ENCODE data around the gene PDCD6IP. TPM values are rescaled to one million over a fixed set of nuclear protein-coding genes. Genes with fewer than 3 reads are reported as not detected.

Gene PDCD6IP
- total RNA-seq, 1 donor from 2014 or later = 203 TPM

DNA sequence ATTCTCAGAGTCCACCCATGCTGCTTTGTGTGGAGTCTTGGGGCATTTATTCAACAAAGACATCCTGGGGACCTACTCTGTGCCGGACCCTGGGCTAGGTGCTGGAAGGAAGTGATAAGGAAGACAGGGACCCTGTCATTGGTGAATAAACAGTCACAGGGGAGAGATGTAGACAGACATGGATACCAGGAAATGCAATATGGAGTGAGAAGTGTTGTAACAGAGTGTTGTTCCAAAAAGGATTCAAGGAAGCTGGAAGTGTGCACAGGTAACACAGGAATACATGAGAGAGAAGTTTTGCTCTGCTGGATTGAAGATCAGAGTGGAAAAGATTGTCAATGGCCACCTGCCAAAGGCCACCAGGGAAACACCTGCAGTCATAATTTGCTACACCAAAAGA is 89.0 kb downstream of the PDCD6IP start:
- no peak overlapping the region for H2AFZ ChIP-seq (ENCODE audit: low read depth, low read length)
- no peak overlapping the region for H3K27ac ChIP-seq (ENCODE audit: low read depth, low read length)
- peaks cover 1% of the 10 kb centered on the region for H3K9me3 Mint-ChIP-seq (ENCODE audit: unreplicated experiment)
- H3K9me3 ChIP-seq (ENCODE audit: insufficient read depth, low read depth, low read length) = no peaks in the 10 kb centered on the region
- H3K27me3 Mint-ChIP-seq (ENCODE audit: low read depth, unreplicated experiment) = peaks cover 5% of the 10 kb centered on the region
- H3K9ac ChIP-seq (ENCODE audit: low read length) = no peak overlapping the region
- H3K36me3 ChIP-seq (ENCODE audit: insufficient read depth, low read length) = no peaks in the 10 kb centered on the region
- H3K27ac Mint-ChIP-seq (ENCODE audit: unreplicated experiment) = no peak overlapping the region
- no peaks in the 10 kb centered on the region for H4K20me1 ChIP-seq (ENCODE audit: insufficient read depth, low read length)
- FAIRE-seq = no peak
- H3K79me2 ChIP-seq (ENCODE audit: insufficient read depth, low read length) = no peaks in the 10 kb centered on the region
- H3K4me1 Mint-ChIP-seq (ENCODE audit: low read depth, unreplicated experiment) = peaks cover 4% of the 10 kb centered on the region
- no peak for DNase-seq (ENCODE audit: low read depth)
- peaks cover 6% of the 10 kb centered on the region for H3K4me1 ChIP-seq (ENCODE audit: insufficient read depth, low read length)
- TF ChIP-seq, protein P1, sequence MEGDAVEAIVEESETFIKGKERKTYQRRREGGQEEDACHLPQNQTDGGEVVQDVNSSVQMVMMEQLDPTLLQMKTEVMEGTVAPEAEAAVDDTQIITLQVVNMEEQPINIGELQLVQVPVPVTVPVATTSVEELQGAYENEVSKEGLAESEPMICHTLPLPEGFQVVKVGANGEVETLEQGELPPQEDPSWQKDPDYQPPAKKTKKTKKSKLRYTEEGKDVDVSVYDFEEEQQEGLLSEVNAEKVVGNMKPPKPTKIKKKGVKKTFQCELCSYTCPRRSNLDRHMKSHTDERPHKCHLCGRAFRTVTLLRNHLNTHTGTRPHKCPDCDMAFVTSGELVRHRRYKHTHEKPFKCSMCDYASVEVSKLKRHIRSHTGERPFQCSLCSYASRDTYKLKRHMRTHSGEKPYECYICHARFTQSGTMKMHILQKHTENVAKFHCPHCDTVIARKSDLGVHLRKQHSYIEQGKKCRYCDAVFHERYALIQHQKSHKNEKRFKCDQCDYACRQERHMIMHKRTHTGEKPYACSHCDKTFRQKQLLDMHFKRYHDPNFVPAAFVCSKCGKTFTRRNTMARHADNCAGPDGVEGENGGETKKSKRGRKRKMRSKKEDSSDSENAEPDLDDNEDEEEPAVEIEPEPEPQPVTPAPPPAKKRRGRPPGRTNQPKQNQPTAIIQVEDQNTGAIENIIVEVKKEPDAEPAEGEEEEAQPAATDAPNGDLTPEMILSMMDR (IDR thresholded peaks at IDR 0.05; ENCODE audit: insufficient read depth, low read depth, low read length) = no peak
- TF ChIP-seq EZH2 (IDR thresholded peaks at IDR 0.05; ENCODE audit: insufficient read depth, low read length) = no peak
- H3K4me3 ChIP-seq (ENCODE audit: insufficient read depth, low read depth, low read length) = no peak overlapping the region
- no peak overlapping the region for H3K4me3 Mint-ChIP-seq (ENCODE audit: unreplicated experiment)
- H3K4me2 ChIP-seq (ENCODE audit: low read length) = no peak overlapping the region
- H3K27me3 ChIP-seq (ENCODE audit: insufficient read depth, low read length) = peaks cover 6% of the 10 kb centered on the region
- no peaks in the 10 kb centered on the region for H3K36me3 Mint-ChIP-seq (ENCODE audit: low read depth, unreplicated experiment)

DNA sequence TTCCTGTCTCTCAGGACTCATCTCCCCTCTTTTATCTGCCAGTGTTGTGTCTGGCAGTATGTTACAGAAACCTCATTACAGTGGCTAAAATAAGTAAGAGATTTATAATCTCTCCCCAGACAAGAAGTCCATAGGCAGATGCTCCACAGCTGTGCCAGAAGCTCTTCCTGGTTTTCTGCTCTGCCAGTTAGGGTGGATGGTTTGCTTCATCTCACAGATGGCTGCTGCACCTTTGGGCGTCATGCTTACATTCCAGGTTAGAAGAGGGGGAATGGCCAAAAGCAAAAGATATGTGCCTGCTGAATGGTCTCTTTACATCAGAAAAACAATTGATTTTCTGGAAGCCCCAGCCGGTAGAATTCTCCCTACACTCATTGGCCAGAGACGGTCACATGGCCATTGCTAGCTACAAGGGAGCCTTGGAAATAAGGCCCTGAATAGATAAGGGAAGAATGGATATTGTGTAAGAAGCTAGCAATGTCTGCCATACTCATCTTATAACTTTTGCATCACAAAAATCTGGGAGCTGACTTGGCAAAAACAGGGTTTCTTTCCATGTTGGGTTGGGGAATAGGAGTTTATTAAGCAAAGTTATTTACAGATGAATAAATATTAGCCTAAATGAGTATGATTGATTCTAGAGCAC is 91.1 kb downstream of the PDCD6IP start:
- Mint-ChIP-seq H3K4me3 (ENCODE audit: unreplicated experiment) (no peak overlapping the region), H3K9me3 (ENCODE audit: unreplicated experiment) (peaks cover 1% of the 10 kb centered on the region), H3K36me3 (ENCODE audit: low read depth, unreplicated experiment) (no peaks in the 10 kb centered on the region), H3K27ac (ENCODE audit: unreplicated experiment) (no peak overlapping the region), H3K27me3 (ENCODE audit: low read depth, unreplicated experiment) (peaks cover 5% of the 10 kb centered on the region), H3K4me1 (ENCODE audit: low read depth, unreplicated experiment) (peaks cover 2% of the 10 kb centered on the region)
- Histone ChIP-seq H3K4me3 (ENCODE audit: insufficient read depth, low read depth, low read length) (no peak overlapping the region), H3K4me1 (ENCODE audit: insufficient read depth, low read length) (no peaks in the 10 kb centered on the region), H3K27ac (ENCODE audit: low read depth, low read length) (no peak overlapping the region), H3K79me2 (ENCODE audit: insufficient read depth, low read length) (no peaks in the 10 kb centered on the region), H3K27me3 (ENCODE audit: insufficient read depth, low read length) (peaks cover 6% of the 10 kb centered on the region), H4K20me1 (ENCODE audit: insufficient read depth, low read length) (no peaks in the 10 kb centered on the region), H3K9ac (ENCODE audit: low read length) (no peak overlapping the region), H2AFZ (ENCODE audit: low read depth, low read length) (no peak overlapping the region), H3K4me2 (ENCODE audit: low read length) (no peak overlapping the region), H3K36me3 (ENCODE audit: insufficient read depth, low read length) (no peaks in the 10 kb centered on the region), H3K9me3 (ENCODE audit: insufficient read depth, low read depth, low read length) (no peaks in the 10 kb centered on the region)
- FAIRE-seq (no peak), DNase-seq (ENCODE audit: low read depth) (no peak)
- TF ChIP-seq, protein P1 (IDR thresholded peaks at IDR 0.05; ENCODE audit: insufficient read depth, low read depth, low read length) = no peak
- TF ChIP-seq EZH2 (IDR thresholded peaks at IDR 0.05; ENCODE audit: insufficient read depth, low read length) = no peak

DNA sequence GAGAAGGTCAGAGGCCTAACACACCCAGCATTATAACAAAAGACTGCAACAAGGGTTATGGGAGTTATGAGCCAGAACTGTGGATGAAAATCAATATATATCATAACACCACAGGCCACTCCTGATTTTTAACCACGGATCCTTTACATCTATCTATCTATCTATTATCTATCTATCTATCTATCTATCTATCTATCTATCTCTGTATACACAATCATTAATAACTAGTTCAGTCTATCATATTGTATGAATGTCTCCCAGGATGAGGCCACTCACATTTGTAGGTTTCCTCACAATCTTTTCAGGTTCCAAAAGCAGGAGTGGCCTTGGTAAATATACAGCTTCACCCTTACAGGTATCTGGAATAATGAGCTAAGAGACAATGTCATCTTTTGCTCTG is 94.2 kb downstream of the PDCD6IP start:
- Histone ChIP-seq H3K27me3 (ENCODE audit: insufficient read depth, low read length) (peaks cover 5% of the 10 kb centered on the region), H3K9ac (ENCODE audit: low read length) (no peak overlapping the region), H3K79me2 (ENCODE audit: insufficient read depth, low read length) (no peaks in the 10 kb centered on the region), H3K4me3 (ENCODE audit: insufficient read depth, low read depth, low read length) (no peak overlapping the region), H3K27ac (ENCODE audit: low read depth, low read length) (no peak overlapping the region), H3K4me1 (ENCODE audit: insufficient read depth, low read length) (peaks cover 5% of the 10 kb centered on the region), H2AFZ (ENCODE audit: low read depth, low read length) (no peak overlapping the region), H3K9me3 (ENCODE audit: insufficient read depth, low read depth, low read length) (no peaks in the 10 kb centered on the region), H4K20me1 (ENCODE audit: insufficient read depth, low read length) (no peaks in the 10 kb centered on the region), H3K4me2 (ENCODE audit: low read length) (no peak overlapping the region), H3K36me3 (ENCODE audit: insufficient read depth, low read length) (no peaks in the 10 kb centered on the region)
- DNase-seq (ENCODE audit: low read depth) (no peak), FAIRE-seq (no peak)
- Mint-ChIP-seq H3K4me1 (ENCODE audit: low read depth, unreplicated experiment) (peaks cover 10% of the 10 kb centered on the region), H3K36me3 (ENCODE audit: low read depth, unreplicated experiment) (no peaks in the 10 kb centered on the region), H3K27ac (ENCODE audit: unreplicated experiment) (no peak overlapping the region), H3K9me3 (ENCODE audit: unreplicated experiment) (peaks cover 2% of the 10 kb centered on the region), H3K4me3 (ENCODE audit: unreplicated experiment) (no peak overlapping the region), H3K27me3 (ENCODE audit: low read depth, unreplicated experiment) (peaks cover 3% of the 10 kb centered on the region)
- TF ChIP-seq EZH2 (IDR thresholded peaks at IDR 0.05; ENCODE audit: insufficient read depth, low read length) = no peak
- TF ChIP-seq, protein P1 (IDR thresholded peaks at IDR 0.05; ENCODE audit: insufficient read depth, low read depth, low read length) = no peak

Data from astrocyte (in vitro differentiated cells and primary cell).